Caco-2 (cell line): ENCODE results near the gene ELOVL5. TPM values are rescaled to one million over a fixed set of nuclear protein-coding genes. Genes with fewer than 3 reads are reported as not detected.

Experiments
- BruUV-seq: library from RNA; stranded (reverse); fragments of 400-500 nt; replicated peaks from 2 replicates; lab custom pipeline; 2021; lab: Mats Ljungman, UMichigan
- CTCF ChIA-PET: fragments of 300-600 bp; sonication (Branson Sonifier 250); formaldehyde crosslinking; loops from one replicate; lab custom pipeline; 2022; ENCODE audit warnings: antibody characterized with exemption; lab: Charles Lee
- POLR2A ChIA-PET: fragments of 300-600 bp; sonication (Branson Sonifier 250); formaldehyde crosslinking; loops from one replicate; lab custom pipeline; 2022; ENCODE audit warnings: antibody characterized with exemption; lab: Charles Lee
- DNase-seq, 2 experiments: peaks; one replicate each; pipeline versions ENCODE4 v3.0.0 to v3.0.0-alpha.2; 2020 to 2022
- H3K27me3 ChIP-seq: replicated peaks from 2 replicates; pipeline ENCODE4 v1.6.0; 2011; ENCODE audit warnings: low read length; ENCODE audit not compliant: control insufficient read depth, insufficient read depth
- H3K36me3 ChIP-seq: 2 replicates; pipeline ENCODE4 v1.5.1; 2011; ENCODE audit warnings: low read length; ENCODE audit not compliant: control insufficient read depth, insufficient read depth
- H3K4me1 ChIP-seq: fragments of 250-450 bp; sonication (Bioruptor Pico); 2 replicates; pipeline ENCODE4 v1.5.1; 2020; ENCODE audit warnings: mild to moderate bottlenecking
- H3K4me3 ChIP-seq: 2 replicates; pipeline ENCODE4 v1.5.1; 2011; ENCODE audit warnings: low read depth, mild to moderate bottlenecking, control low read depth, low read length
- H3K9me3 ChIP-seq: fragments of 250-450 bp; sonication (Bioruptor Pico); 2 replicates; pipeline ENCODE4 v1.5.1; 2020; ENCODE audit warnings: mild to moderate bottlenecking, moderate library complexity
- H3K27ac Mint-ChIP-seq: one replicate; pipeline ENCODE4 v1.8.0; 2022; ENCODE audit warnings: mixed read lengths; ENCODE audit not compliant: unreplicated experiment
- H3K27me3 Mint-ChIP-seq: one replicate; pipeline ENCODE4 v1.8.0; 2022; ENCODE audit warnings: mixed read lengths; ENCODE audit not compliant: insufficient read depth, unreplicated experiment
- H3K36me3 Mint-ChIP-seq: one replicate; pipeline ENCODE4 v1.8.0; 2022; ENCODE audit warnings: mild to moderate bottlenecking, mixed read lengths; ENCODE audit not compliant: insufficient read depth, unreplicated experiment
- H3K4me1 Mint-ChIP-seq: one replicate; pipeline ENCODE4 v1.8.0; 2022; ENCODE audit warnings: low read depth, mixed read lengths; ENCODE audit not compliant: unreplicated experiment
- H3K4me3 Mint-ChIP-seq: one replicate; pipeline ENCODE4 v1.8.0; 2022; ENCODE audit warnings: mild to moderate bottlenecking, moderate library complexity, mixed read lengths; ENCODE audit not compliant: unreplicated experiment
- H3K9me3 Mint-ChIP-seq: one replicate; pipeline ENCODE4 v1.8.0; 2022; ENCODE audit warnings: mixed read lengths; ENCODE audit not compliant: unreplicated experiment
- intact Hi-C: fragments of 100-400 bp; cut with micrococcal nuclease; formaldehyde crosslinking; loops from one replicate; pipeline ENCODE4 v1.10.0; 2022; ENCODE audit not compliant: unreplicated experiment
- total RNA-seq: library from RNA; stranded (reverse); gene quantifications from 2 replicates; pipeline ENCODE4 v1.2.3, GENCODE V29; 2022
- TF ChIP-seq, protein P1 (sequence below), 2 experiments: fragments of 200-600 bp in 1 of 2; IDR thresholded peaks; 1 replicate in 1 of 2; 2 replicates in 1 of 2; pipeline versions ENCODE4 v1.5.1 to v1.8.0; 2011 to 2022; ENCODE audit warnings: antibody characterized with exemption in 1 of 2, control low read depth in 1 of 2, inconsistent platforms in 1 of 2, low read depth in 1 of 2, low read length in 1 of 2, mild to moderate bottlenecking in 1 of 2, moderate library complexity in 1 of 2; ENCODE audit not compliant: insufficient read depth in 1 of 2, severe bottlenecking in 1 of 2, unreplicated experiment in 1 of 2

ELOVL5 gene
- total RNA-seq, 1 experiment from 2014 or later, result 70.4 TPM

DNA sequence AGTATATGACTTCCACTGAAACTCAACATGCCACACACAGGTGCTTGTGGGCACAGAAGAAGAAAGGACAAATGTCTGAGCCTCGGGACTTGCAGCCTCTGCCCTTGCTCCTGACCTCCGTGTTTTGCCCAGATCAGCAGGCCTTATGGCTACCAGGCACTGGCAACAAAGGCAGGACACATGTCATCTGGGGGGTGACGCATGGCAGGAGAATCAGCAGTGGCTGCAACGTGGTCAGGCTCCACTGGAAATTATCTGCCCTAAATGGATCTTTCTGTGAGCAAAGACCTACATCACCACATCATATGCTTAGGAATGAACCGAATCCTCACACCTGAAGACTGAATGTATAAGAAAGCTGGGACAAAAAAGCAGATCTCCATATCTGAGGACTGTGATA lies 78.9 kb downstream of the ELOVL5 start:
- peaks cover 55% of the 10 kb centered on the region for H3K36me3 Mint-ChIP-seq

DNA sequence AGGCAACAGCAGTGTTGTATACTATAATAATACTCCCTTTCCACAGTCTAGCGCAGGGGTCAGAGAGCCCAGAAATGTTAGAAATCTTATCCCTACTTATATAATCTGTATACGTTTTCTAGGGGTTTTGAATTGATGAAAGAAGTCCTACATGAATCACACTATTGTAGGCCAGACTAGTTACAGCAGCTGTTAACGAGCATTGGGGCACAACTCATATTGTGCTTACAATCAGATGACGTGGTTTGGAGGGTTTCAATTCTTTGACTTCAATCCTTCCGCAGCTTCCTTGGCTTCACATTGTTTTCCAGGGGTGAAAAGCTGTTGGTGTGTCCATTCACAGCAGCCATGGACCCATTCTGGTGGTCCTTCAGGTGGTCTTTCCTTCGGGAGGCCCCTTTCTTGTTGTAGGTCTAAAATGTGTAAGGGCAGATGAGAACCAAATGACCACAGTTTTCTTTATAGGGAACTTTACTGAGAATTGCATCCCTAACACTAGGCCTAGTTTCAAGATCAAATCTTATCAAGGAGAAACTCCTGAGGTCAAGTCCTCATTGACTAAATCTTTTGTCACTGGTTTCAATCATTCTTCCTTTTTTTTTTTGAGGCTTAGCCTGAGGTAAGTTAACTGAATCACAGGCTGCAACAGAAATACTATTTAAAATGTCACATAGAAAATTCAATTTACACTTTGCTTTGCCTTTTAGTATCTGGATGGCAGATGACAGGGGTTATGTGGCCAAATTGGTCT lies 79.7 kb downstream of the ELOVL5 start:
- ChIA-PET POLR2A (no interaction called here), CTCF (no interaction called here)
- H3K4me3 Mint-ChIP-seq, result no peak overlapping the region
- H3K4me1 ChIP-seq, result no peaks in the 10 kb centered on the region
- TF ChIP-seq, protein P1, sequence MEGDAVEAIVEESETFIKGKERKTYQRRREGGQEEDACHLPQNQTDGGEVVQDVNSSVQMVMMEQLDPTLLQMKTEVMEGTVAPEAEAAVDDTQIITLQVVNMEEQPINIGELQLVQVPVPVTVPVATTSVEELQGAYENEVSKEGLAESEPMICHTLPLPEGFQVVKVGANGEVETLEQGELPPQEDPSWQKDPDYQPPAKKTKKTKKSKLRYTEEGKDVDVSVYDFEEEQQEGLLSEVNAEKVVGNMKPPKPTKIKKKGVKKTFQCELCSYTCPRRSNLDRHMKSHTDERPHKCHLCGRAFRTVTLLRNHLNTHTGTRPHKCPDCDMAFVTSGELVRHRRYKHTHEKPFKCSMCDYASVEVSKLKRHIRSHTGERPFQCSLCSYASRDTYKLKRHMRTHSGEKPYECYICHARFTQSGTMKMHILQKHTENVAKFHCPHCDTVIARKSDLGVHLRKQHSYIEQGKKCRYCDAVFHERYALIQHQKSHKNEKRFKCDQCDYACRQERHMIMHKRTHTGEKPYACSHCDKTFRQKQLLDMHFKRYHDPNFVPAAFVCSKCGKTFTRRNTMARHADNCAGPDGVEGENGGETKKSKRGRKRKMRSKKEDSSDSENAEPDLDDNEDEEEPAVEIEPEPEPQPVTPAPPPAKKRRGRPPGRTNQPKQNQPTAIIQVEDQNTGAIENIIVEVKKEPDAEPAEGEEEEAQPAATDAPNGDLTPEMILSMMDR (IDR thresholded peaks at IDR 0.05; ENCODE audit: insufficient read depth in 1 of 2, low read depth in 1 of 2, low read length in 1 of 2, severe bottlenecking in 1 of 2, unreplicated experiment in 1 of 2), result no peak
- no peak overlapping the region for H3K27ac Mint-ChIP-seq
- H3K36me3 Mint-ChIP-seq, result peaks cover 55% of the 10 kb centered on the region
- H3K4me3 ChIP-seq, result no peak overlapping the region
- no peaks in the 10 kb centered on the region for H3K9me3 ChIP-seq
- DNase-seq, result no peak
- no peaks in the 10 kb centered on the region for H3K36me3 ChIP-seq
- H3K9me3 Mint-ChIP-seq, result no peaks in the 10 kb centered on the region
- H3K4me1 Mint-ChIP-seq, result no peaks in the 10 kb centered on the region
- BruUV-seq, result no TSS peak
- H3K27me3 ChIP-seq, result no peaks in the 10 kb centered on the region
- intact Hi-C loops, result no loop called here
- H3K27me3 Mint-ChIP-seq, result no peaks in the 10 kb centered on the region

More for the DNA sequence above, 78.9 kb downstream of the ELOVL5 start:
- Mint-ChIP-seq H3K27ac (no peak overlapping the region), H3K27me3 (no peaks in the 10 kb centered on the region), H3K4me1 (no peaks in the 10 kb centered on the region), H3K4me3 (no peak overlapping the region), H3K9me3 (no peaks in the 10 kb centered on the region)
- DNase-seq, result no peak
- H3K9me3 ChIP-seq, result no peaks in the 10 kb centered on the region
- CTCF ChIA-PET, result no interaction called here
- intact Hi-C loops, result no loop called here
- no peaks in the 10 kb centered on the region for H3K36me3 ChIP-seq
- no peaks in the 10 kb centered on the region for H3K27me3 ChIP-seq
- TF ChIP-seq, protein P1 (IDR thresholded peaks at IDR 0.05; ENCODE audit: insufficient read depth in 1 of 2, low read depth in 1 of 2, low read length in 1 of 2, severe bottlenecking in 1 of 2, unreplicated experiment in 1 of 2), result no peak
- POLR2A ChIA-PET, result no interaction called here
- H3K4me3 ChIP-seq, result no peak overlapping the region
- no TSS peak for BruUV-seq
- H3K4me1 ChIP-seq, result no peaks in the 10 kb centered on the region

DNA sequence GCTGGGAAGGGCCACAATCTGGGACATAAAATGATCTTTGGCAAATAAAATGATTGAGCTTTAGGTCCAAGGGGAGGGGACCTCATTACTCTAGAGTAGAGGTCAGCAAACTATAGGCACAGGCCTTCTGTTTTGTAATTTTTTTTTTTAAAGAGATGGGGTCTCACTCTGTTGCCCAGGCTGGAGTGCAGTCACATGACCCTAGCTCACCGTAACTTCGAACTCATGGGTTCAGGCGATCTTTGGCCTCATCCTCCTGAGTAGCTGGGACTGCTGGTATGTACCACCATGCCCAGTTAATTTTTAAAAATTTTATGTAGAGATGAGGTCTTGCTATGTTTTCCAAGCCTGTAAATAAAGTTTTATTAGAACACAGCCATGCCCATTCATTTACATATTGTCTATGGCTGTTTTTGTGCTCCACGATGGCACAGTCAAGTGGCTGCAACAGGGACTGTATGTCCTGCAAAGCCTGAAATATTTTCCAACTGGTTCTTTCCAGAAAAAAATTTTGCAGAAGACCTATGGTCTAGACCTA lies 82.1 kb downstream of the ELOVL5 start:
- intact Hi-C loops, result no loop called here
- POLR2A ChIA-PET, result no interaction called here

More for the DNA sequence above, 82.1 kb downstream of the ELOVL5 start:
- no peak for DNase-seq
- no peaks in the 10 kb centered on the region for H3K4me1 Mint-ChIP-seq
- H3K27me3 ChIP-seq, result no peaks in the 10 kb centered on the region
- no TSS peak for BruUV-seq
- H3K36me3 Mint-ChIP-seq, result peaks cover 48% of the 10 kb centered on the region
- CTCF ChIA-PET, result no interaction called here
- TF ChIP-seq, protein P1 (IDR thresholded peaks at IDR 0.05; ENCODE audit: insufficient read depth in 1 of 2, low read depth in 1 of 2, low read length in 1 of 2, severe bottlenecking in 1 of 2, unreplicated experiment in 1 of 2), result no peak
- H3K4me1 ChIP-seq, result no peaks in the 10 kb centered on the region
- no peak overlapping the region for H3K27ac Mint-ChIP-seq
- H3K27me3 Mint-ChIP-seq, result no peaks in the 10 kb centered on the region
- H3K4me3 ChIP-seq, result no peak overlapping the region
- 0 out of 2 replicates have a peak, but pooled peaks cover 1% of the 10 kb centered on the region for H3K36me3 ChIP-seq
- H3K9me3 Mint-ChIP-seq, result no peaks in the 10 kb centered on the region
- no peaks in the 10 kb centered on the region for H3K9me3 ChIP-seq
- no peak overlapping the region for H3K4me3 Mint-ChIP-seq
